Ovary (tissue), 9 donors: ENCODE results near the gene ANKDD1B. TPM values are rescaled to one million over a fixed set of nuclear protein-coding genes. Genes with fewer than 3 reads are reported as not detected.

ENCODE experiments used
- DNase-seq, 5 donors: peaks; one replicate each; pipeline ENCODE4 v3.0.0-alpha.2; 2019 to 2020
- H3K27ac ChIP-seq, 2 donors: fragments of 200-600 bp; one replicate each; pipeline versions ENCODE4 v1.5.1 to v1.8.0; 2019 to 2022
- H3K27me3 ChIP-seq: fragments of 200-600 bp; one replicate; pipeline ENCODE4 v1.8.0; 2022
- H3K36me3 ChIP-seq: fragments of 200-600 bp; sonication (generic); one replicate; pipeline ENCODE4 v1.5.1; 2019
- H3K4me1 ChIP-seq: one replicate; pipeline ENCODE4 v1.8.1; 2013; ENCODE audit warnings: mild to moderate bottlenecking, moderate library complexity; ENCODE audit not compliant: insufficient read depth
- H3K4me3 ChIP-seq: fragments of 200-600 bp; sonication (generic); one replicate; pipeline ENCODE4 v1.5.1; 2017
- H3K9me3 ChIP-seq, 2 donors: fragments of 200-600 bp in 1 of 2; sonication (generic) in 1 of 2; one replicate each; pipeline versions ENCODE4 v1.5.1 to v1.8.1; 2013 to 2019; ENCODE audit warnings: mild to moderate bottlenecking in 1 of 2, moderate library complexity in 1 of 2
- CTCF ChIP-seq, 3 donors: fragments of 450-650 bp in 2 of 3; fragments of 200-600 bp in 1 of 3; IDR thresholded peaks; one replicate each; pipeline versions ENCODE4 v1.5.1 to v1.8.0; 2016 to 2022; ENCODE audit warnings: antibody characterized with exemption in 3 of 3, mild to moderate bottlenecking in 1 of 3
- EP300 ChIP-seq: sonication (generic); formaldehyde crosslinking; IDR thresholded peaks from one replicate; pipeline ENCODE4 v1.6.1; 2017; ENCODE audit warnings: antibody characterized with exemption
- POLR2A ChIP-seq: fragments of 450-650 bp; IDR thresholded peaks from one replicate; pipeline ENCODE4 v1.6.1; 2017; ENCODE audit warnings: antibody characterized with exemption, mild to moderate bottlenecking, moderate library complexity
- WGBS, 3 donors: extraction: QIAGEN DNeasy Blood & Tissue Kit in 1 of 3; methylation state at CpG; one replicate each; pipeline versions ENCODE4 v1.1.5 to v1.1.7; 2013 to 2017; 5-methylcytosine and 5-hydroxymethylcytosine counted together
- intact Hi-C, 4 donors: fragments of 100-400 bp; cut with DNase I; formaldehyde crosslinking; loops; one replicate each; pipeline versions ENCODE4 v1.11.0 to v1.15.1; 2022 to 2023
- polyA plus RNA-seq, 2 donors: library from polyadenylated mRNA; stranded (reverse); fragments of 200-250 nt in 1 of 2; fragments of 350-450 nt in 1 of 2; fragmentation: Illumina TruSeq in 1 of 2; extraction: RNeasy Lipid Tissue Mini Kit (QIAGEN cat#74804) in 1 of 2; gene quantifications; one replicate each; pipeline ENCODE4 v1.2.3, GENCODE V29; 2013 to 2014
- small RNA-seq: library from RNA; depleted of rRNA; stranded (forward); fragments of <200 nt; gene quantifications from one replicate; pipeline ENCODE3, GENCODE V24; 2016
- total RNA-seq, 7 donors: library from RNA; depleted of rRNA in 2 of 7; stranded (reverse); fragments of >200 nt in 2 of 7; fragmentation: NEBNext Ultra II Directional in 3 of 7; extraction: Animal tissue kit (Norgen Biotek cat#: 25700) in 3 of 7; gene quantifications; one replicate each; pipeline versions ENCODE4 v1.1.0 to v1.2.4, GENCODE V29; 2016 to 2023
- donor health status: DM: no; HTN: no; CAD: no; lungs with moderate emphysema.
- donor health status: DM: no; HTN: no; CAD: no.
- donor health status: Bipolar disorder and iron deficiency.
- donor health status: DM: yes; HTN: yes; CAD: no.
- donor health status: DM: no; HTN: no; CAD: no.
- donor health status: DM: yes; HTN: yes; CAD: no.

ANKDD1B gene
- total and polyA plus RNA-seq, 9 donors = 0.34 to 6.8 (median 0.79) TPM; not detected in 2

GRCh38 chr5:75716715-75717081 is 105.4 kb downstream of the ANKDD1B start:
- WGBS, 3 donors = 0 to 2% (median 1%) methylated on average over 7 of the region's 7 CpGs
- TF ChIP-seq CTCF (IDR thresholded peaks at IDR 0.05) = no peak
- no peak for TF ChIP-seq POLR2A
- no peak for TF ChIP-seq EP300
- Histone ChIP-seq H3K4me1 (no peaks in the 10 kb centered on the region), H3K4me3 (peak overlapping the region; percentile 93), H3K27ac (peak overlapping the region in 1 of 2 donors; percentile 67), H3K9me3 (no peaks in the 10 kb centered on the region), H3K27me3 (no peaks in the 10 kb centered on the region), H3K36me3 (no peaks in the 10 kb centered on the region)
- intact Hi-C loops = no loop called here
- DNase-seq = no peak

GRCh38 chr5:75717082-75717922 is 106.0 kb downstream of the ANKDD1B start, which contains the start of gene POC5:
POC5 (minus strand) TSS chr5:75717437; CDS start chr5:75712937, 4,500 bp downstream.
- H3K27ac ChIP-seq = peak within 1 kb of the TSS in 1 of 2 donors; percentile 67
- intact Hi-C loops = no loop called here
- WGBS, 3 donors = 6 to 7% (median 6%) methylated on average over 49 to 51 of the region's 51 CpGs
- H3K9me3 ChIP-seq = no peaks in the 10 kb centered on the region
- no peak for TF ChIP-seq CTCF (IDR thresholded peaks at IDR 0.05)
- TF ChIP-seq EP300 = no peak
- peak; percentile 33 for TF ChIP-seq POLR2A
- H3K4me1 ChIP-seq = no peaks in the 10 kb centered on the region
- no peaks in the 10 kb centered on the region for H3K27me3 ChIP-seq
- peak within 1 kb of the TSS; percentile 93 for H3K4me3 ChIP-seq
- peak; percentile 96 to 100 (median 98) for DNase-seq
- H3K36me3 ChIP-seq = no peaks in the 10 kb centered on the region

GRCh38 chr5:75720882-75721281 is 109.6 kb downstream of the ANKDD1B start:
- TF ChIP-seq POLR2A = no peak
- TF ChIP-seq CTCF (IDR thresholded peaks at IDR 0.05) = no peak
- TF ChIP-seq EP300 = no peak
- WGBS, 3 donors = 73 to 85% (median 85%) methylated on average over 5 of the region's 5 CpGs
- no peak for DNase-seq
- intact Hi-C loops = no loop called here
- no peak overlapping the region for H3K4me3 ChIP-seq
- no peak overlapping the region for H3K27ac ChIP-seq
- H3K9me3 ChIP-seq = no peaks in the 10 kb centered on the region
- no peaks in the 10 kb centered on the region for H3K4me1 ChIP-seq
- no peaks in the 10 kb centered on the region for H3K36me3 ChIP-seq
- H3K27me3 ChIP-seq = no peaks in the 10 kb centered on the region

Small RNAs within 50 kb of the gene (small RNA-seq; reads per million reads assigned to genes)
- not detected for gene RNU6-680P

Other genes with a start within 250 kb of the ANKDD1B start
- gene CERT1, start 99.8 kb upstream of the ANKDD1B start, total RNA-seq = 10 to 100 TPM; 34.5 to 41.8 (median 36.0) TPM
- 10 to 100 TPM; 19.1 to 31.0 TPM for gene CERT1, start 99.8 kb upstream of the ANKDD1B start, polyA plus RNA-seq
- 10 to 100 TPM; 26.5 to 41.0 (median 33.2) TPM for gene POLK, start 99.6 kb upstream of the ANKDD1B start, total RNA-seq
- 10 to 100 TPM in 1 of 2 donors, 1 to 10 TPM in 1; 9.3 to 17.1 TPM for gene POLK, start 99.6 kb upstream of the ANKDD1B start, polyA plus RNA-seq
- gene POC5, start 106.0 kb downstream of the ANKDD1B start, total RNA-seq = 10 to 100 TPM in 5 of 7 donors, 1 to 10 TPM in 2; 8.3 to 14.4 (median 12.1) TPM
- 10 to 100 TPM; 10.8 to 12.3 TPM for gene POC5, start 106.0 kb downstream of the ANKDD1B start, polyA plus RNA-seq